K562 (cell line): Measurements from ENCODE around the gene NEURL4. TPM values are rescaled to one million over a fixed set of nuclear protein-coding genes. Genes with fewer than 3 reads are reported as not detected.

Experiments used
- FOXJ2 ChIP-seq: fragments of 200-800 bp; sonication (Bioruptor generic); IDR thresholded peaks from 2 replicates; pipeline ENCODE4 v1.6.1; 2016; ENCODE audit warnings: missing genetic modification characterization, missing compliant biosample characterization
- KHSRP ChIP-seq: fragments of 450-650 bp; IDR thresholded peaks from 2 replicates; pipeline ENCODE4 v1.6.1; 2017
- MTA1 ChIP-seq: fragments of 450-650 bp; IDR thresholded peaks from 2 replicates; pipeline ENCODE4 v1.6.1; 2017; ENCODE audit warnings: borderline replicate concordance
- NCOA6 ChIP-seq: fragments of 450-650 bp; IDR thresholded peaks from 2 replicates; pipeline ENCODE4 v1.6.1; 2017; ENCODE audit warnings: mild to moderate bottlenecking
- SIX5 ChIP-seq, 2 experiments: IDR thresholded peaks; 2 replicates each; pipeline ENCODE4 v1.6.1; 2011; ENCODE audit warnings: low read length in 2 of 2, borderline replicate concordance in 1 of 2, low read depth in 1 of 2, mild to moderate bottlenecking in 1 of 2, moderate library complexity in 1 of 2; ENCODE audit not compliant: insufficient read depth in 1 of 2
- SRSF9 ChIP-seq: fragments of 200-400 bp; formaldehyde crosslinking; IDR thresholded peaks from 2 replicates; pipeline ENCODE4 v1.6.1; 2017; ENCODE audit warnings: low read depth, low read length, borderline replicate concordance
- polyA plus RNA-seq, 8 experiments: library from polyadenylated mRNA; depleted of rRNA in 4 of 8; stranded (reverse) in 5 of 8; unstranded in 3 of 8; fragments of >200 nt; fragmentation: Nextera tagmentation in 2 of 8; fragmentation: Illumina TruSeq in 1 of 8; extraction: Ambion mirVana in 2 of 8; extraction: Trizol in 1 of 8; gene quantifications; 2 replicates each; pipeline versions ENCODE4 v1.2.1 to v1.2.3, GENCODE V29; 2011 to 2014; ENCODE audit warnings: inconsistent platforms in 1 of 8, missing spikeins in 1 of 8
- total RNA-seq, 7 experiments: library from RNA; depleted of rRNA in 6 of 7; stranded (reverse); fragments of >200 nt in 6 of 7; fragmentation: Illumina TruSeq in 2 of 7; extraction: Trizol in 2 of 7; gene quantifications; 2 replicates each; pipeline versions ENCODE4 v1.2.1 to v1.2.3, GENCODE V29; 2011 to 2021; ENCODE audit warnings: low replicate concordance in 1 of 7
- TF ChIP-seq, protein P1 (sequence below): fragments of 450-650 bp; IDR thresholded peaks from 2 replicates; pipeline ENCODE4 v1.6.1; 2017; ENCODE audit warnings: antibody characterized with exemption
- TF ChIP-seq, protein P2 (sequence below): IDR thresholded peaks from 2 replicates; pipeline ENCODE4 v1.6.1; 2011; ENCODE audit not compliant: insufficient read length; ENCODE audit errors: extremely low read depth
- TF ChIP-seq, protein P3 (sequence below): fragments of 250-450 bp; sonication (Bioruptor Pico); IDR thresholded peaks from 2 replicates; pipeline ENCODE4 v1.9.0; 2021; ENCODE audit warnings: mild to moderate bottlenecking
- TF ChIP-seq, protein P4 (sequence below): fragments of 200-600 bp; sonication (generic); IDR thresholded peaks from one replicate; pipeline ENCODE4 v1.6.1; 2012; ENCODE audit warnings: mild to moderate bottlenecking, low read depth, low read length, inconsistent platforms
- TF ChIP-seq, protein P5 (sequence below): sonication (generic); IDR thresholded peaks from 2 replicates; pipeline ENCODE4 v1.6.1; 2016

NEURL4 gene
- total and polyA plus RNA-seq, 9 of the 15 experiments (the other 6 are each of a cell fraction or from before 2014, with no cell fraction given), result 0.08 to 37.4 (median 11.5) TPM

DNA sequence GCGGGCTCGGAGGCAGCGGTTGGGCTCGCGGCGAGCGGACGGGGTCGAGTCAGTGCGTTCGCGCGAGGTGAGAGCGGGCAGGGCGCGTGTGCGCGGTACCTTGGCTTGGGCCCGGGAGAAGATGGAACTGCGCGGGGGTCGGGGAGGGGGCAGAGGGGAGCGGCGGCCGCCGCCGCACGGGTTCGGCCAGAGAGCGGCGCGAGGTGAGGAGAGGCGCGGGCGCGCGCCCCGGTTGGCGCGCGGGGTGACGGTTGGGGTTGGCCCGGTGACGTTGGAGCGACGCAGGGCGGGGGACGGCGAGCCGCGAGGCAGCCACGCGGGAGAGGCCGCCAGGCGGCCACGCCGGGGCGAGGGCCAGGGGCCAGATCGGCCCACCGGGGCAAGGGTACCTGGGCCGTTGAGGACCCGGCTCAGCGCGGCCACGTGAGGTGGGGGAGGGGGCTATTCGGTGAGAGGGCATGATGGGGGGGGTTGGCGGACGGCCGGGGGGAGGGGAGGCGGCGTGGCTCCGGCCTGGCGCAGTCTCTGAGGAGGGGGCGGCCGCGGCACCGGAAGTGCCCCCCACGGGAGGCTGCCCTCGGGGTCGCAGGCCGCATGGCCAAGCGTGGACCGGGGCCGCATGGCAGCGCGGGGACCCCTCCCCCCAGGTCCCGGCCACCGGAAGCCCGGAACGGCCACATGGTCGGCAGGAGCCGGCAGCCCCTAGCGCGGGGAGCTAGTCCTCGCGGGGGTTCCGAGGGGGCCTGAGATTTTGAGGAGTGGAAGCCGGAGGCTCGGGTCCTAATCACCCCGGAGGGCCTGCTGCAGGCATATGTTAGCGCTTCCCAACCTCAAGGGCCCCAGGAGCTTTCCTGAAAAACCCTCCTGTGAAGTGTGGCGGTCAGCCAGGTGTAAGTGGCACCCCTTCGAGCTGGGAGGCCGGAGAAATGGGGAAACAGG lies 21.2 kb downstream of the NEURL4 start (continued):
- TF ChIP-seq, protein P1, sequence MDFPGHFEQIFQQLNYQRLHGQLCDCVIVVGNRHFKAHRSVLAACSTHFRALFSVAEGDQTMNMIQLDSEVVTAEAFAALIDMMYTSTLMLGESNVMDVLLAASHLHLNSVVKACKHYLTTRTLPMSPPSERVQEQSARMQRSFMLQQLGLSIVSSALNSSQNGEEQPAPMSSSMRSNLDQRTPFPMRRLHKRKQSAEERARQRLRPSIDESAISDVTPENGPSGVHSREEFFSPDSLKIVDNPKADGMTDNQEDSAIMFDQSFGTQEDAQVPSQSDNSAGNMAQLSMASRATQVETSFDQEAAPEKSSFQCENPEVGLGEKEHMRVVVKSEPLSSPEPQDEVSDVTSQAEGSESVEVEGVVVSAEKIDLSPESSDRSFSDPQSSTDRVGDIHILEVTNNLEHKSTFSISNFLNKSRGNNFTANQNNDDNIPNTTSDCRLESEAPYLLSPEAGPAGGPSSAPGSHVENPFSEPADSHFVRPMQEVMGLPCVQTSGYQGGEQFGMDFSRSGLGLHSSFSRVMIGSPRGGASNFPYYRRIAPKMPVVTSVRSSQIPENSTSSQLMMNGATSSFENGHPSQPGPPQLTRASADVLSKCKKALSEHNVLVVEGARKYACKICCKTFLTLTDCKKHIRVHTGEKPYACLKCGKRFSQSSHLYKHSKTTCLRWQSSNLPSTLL, result no peak
- TF ChIP-seq, protein P2, sequence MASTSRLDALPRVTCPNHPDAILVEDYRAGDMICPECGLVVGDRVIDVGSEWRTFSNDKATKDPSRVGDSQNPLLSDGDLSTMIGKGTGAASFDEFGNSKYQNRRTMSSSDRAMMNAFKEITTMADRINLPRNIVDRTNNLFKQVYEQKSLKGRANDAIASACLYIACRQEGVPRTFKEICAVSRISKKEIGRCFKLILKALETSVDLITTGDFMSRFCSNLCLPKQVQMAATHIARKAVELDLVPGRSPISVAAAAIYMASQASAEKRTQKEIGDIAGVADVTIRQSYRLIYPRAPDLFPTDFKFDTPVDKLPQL, result no peak
- no peak for TF ChIP-seq SRSF9
- TF ChIP-seq, protein P3, sequence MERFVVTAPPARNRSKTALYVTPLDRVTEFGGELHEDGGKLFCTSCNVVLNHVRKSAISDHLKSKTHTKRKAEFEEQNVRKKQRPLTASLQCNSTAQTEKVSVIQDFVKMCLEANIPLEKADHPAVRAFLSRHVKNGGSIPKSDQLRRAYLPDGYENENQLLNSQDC (CRISPR knock-in tag), result peak; percentile 82; the same call in 1 of the 2 replicates
- no peak for TF ChIP-seq MTA1
- TF ChIP-seq FOXJ2 (tag), result no peak
- TF ChIP-seq SIX5 (IDR thresholded peaks at IDR 0.05; ENCODE audit: borderline replicate concordance in 1 of 2, insufficient read depth in 1 of 2, low read depth in 1 of 2, low read length in 2 of 2), result no peak
- no peak for TF ChIP-seq KHSRP
- TF ChIP-seq, protein P4, sequence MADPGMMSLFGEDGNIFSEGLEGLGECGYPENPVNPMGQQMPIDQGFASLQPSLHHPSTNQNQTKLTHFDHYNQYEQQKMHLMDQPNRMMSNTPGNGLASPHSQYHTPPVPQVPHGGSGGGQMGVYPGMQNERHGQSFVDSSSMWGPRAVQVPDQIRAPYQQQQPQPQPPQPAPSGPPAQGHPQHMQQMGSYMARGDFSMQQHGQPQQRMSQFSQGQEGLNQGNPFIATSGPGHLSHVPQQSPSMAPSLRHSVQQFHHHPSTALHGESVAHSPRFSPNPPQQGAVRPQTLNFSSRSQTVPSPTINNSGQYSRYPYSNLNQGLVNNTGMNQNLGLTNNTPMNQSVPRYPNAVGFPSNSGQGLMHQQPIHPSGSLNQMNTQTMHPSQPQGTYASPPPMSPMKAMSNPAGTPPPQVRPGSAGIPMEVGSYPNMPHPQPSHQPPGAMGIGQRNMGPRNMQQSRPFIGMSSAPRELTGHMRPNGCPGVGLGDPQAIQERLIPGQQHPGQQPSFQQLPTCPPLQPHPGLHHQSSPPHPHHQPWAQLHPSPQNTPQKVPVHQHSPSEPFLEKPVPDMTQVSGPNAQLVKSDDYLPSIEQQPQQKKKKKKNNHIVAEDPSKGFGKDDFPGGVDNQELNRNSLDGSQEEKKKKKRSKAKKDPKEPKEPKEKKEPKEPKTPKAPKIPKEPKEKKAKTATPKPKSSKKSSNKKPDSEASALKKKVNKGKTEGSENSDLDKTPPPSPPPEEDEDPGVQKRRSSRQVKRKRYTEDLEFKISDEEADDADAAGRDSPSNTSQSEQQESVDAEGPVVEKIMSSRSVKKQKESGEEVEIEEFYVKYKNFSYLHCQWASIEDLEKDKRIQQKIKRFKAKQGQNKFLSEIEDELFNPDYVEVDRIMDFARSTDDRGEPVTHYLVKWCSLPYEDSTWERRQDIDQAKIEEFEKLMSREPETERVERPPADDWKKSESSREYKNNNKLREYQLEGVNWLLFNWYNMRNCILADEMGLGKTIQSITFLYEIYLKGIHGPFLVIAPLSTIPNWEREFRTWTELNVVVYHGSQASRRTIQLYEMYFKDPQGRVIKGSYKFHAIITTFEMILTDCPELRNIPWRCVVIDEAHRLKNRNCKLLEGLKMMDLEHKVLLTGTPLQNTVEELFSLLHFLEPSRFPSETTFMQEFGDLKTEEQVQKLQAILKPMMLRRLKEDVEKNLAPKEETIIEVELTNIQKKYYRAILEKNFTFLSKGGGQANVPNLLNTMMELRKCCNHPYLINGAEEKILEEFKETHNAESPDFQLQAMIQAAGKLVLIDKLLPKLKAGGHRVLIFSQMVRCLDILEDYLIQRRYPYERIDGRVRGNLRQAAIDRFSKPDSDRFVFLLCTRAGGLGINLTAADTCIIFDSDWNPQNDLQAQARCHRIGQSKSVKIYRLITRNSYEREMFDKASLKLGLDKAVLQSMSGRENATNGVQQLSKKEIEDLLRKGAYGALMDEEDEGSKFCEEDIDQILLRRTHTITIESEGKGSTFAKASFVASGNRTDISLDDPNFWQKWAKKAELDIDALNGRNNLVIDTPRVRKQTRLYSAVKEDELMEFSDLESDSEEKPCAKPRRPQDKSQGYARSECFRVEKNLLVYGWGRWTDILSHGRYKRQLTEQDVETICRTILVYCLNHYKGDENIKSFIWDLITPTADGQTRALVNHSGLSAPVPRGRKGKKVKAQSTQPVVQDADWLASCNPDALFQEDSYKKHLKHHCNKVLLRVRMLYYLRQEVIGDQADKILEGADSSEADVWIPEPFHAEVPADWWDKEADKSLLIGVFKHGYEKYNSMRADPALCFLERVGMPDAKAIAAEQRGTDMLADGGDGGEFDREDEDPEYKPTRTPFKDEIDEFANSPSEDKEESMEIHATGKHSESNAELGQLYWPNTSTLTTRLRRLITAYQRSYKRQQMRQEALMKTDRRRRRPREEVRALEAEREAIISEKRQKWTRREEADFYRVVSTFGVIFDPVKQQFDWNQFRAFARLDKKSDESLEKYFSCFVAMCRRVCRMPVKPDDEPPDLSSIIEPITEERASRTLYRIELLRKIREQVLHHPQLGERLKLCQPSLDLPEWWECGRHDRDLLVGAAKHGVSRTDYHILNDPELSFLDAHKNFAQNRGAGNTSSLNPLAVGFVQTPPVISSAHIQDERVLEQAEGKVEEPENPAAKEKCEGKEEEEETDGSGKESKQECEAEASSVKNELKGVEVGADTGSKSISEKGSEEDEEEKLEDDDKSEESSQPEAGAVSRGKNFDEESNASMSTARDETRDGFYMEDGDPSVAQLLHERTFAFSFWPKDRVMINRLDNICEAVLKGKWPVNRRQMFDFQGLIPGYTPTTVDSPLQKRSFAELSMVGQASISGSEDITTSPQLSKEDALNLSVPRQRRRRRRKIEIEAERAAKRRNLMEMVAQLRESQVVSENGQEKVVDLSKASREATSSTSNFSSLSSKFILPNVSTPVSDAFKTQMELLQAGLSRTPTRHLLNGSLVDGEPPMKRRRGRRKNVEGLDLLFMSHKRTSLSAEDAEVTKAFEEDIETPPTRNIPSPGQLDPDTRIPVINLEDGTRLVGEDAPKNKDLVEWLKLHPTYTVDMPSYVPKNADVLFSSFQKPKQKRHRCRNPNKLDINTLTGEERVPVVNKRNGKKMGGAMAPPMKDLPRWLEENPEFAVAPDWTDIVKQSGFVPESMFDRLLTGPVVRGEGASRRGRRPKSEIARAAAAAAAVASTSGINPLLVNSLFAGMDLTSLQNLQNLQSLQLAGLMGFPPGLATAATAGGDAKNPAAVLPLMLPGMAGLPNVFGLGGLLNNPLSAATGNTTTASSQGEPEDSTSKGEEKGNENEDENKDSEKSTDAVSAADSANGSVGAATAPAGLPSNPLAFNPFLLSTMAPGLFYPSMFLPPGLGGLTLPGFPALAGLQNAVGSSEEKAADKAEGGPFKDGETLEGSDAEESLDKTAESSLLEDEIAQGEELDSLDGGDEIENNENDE, result no peak
- TF ChIP-seq NCOA6, result no peak
- TF ChIP-seq, protein P5, sequence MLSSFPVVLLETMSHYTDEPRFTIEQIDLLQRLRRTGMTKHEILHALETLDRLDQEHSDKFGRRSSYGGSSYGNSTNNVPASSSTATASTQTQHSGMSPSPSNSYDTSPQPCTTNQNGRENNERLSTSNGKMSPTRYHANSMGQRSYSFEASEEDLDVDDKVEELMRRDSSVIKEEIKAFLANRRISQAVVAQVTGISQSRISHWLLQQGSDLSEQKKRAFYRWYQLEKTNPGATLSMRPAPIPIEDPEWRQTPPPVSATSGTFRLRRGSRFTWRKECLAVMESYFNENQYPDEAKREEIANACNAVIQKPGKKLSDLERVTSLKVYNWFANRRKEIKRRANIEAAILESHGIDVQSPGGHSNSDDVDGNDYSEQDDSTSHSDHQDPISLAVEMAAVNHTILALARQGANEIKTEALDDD, result no peak
